IgD-negative memory B cell (primary cell): ENCODE measurements around the gene PXN. TPM values are rescaled to one million over a fixed set of nuclear protein-coding genes. Genes with fewer than 3 reads are reported as not detected.

ENCODE experiments used
- H3K27ac Mint-ChIP-seq, 3 donors: one replicate each; pipeline ENCODE4 v1.8.0; 2020 to 2022; ENCODE audit warnings: mild to moderate bottlenecking in 3 of 3, mixed read lengths in 3 of 3, moderate library complexity in 1 of 3
- H3K27me3 Mint-ChIP-seq: one replicate; pipeline ENCODE4 v1.8.0; 2021; ENCODE audit warnings: mixed read lengths
- H3K36me3 Mint-ChIP-seq: one replicate; pipeline ENCODE4 v1.8.0; 2020; ENCODE audit warnings: mild to moderate bottlenecking, mixed read lengths
- H3K4me1 Mint-ChIP-seq, 3 donors: one replicate each; pipeline ENCODE4 v1.8.0; 2020 to 2022; ENCODE audit warnings: mixed read lengths in 3 of 3, mild to moderate bottlenecking in 1 of 3
- H3K4me3 Mint-ChIP-seq, 4 donors: one replicate each; pipeline ENCODE4 v1.8.0; 2020 to 2022; ENCODE audit warnings: mild to moderate bottlenecking in 4 of 4, mixed read lengths in 4 of 4, moderate library complexity in 3 of 4
- H3K9me3 Mint-ChIP-seq, 3 donors: one replicate each; pipeline ENCODE4 v1.8.0; 2020 to 2021; ENCODE audit warnings: mixed read lengths in 3 of 3, mild to moderate bottlenecking in 1 of 3
- polyA plus RNA-seq: library from polyadenylated mRNA; unstranded; fragments of 300-500 nt; fragmentation: Illumina TruSeq; gene quantifications from one replicate; pipeline ENCODE4 v1.2.3, GENCODE V29; 2021

The PXN gene
- polyA plus RNA-seq, 1 donor from 2014 or later, result 6.3 TPM

DNA sequence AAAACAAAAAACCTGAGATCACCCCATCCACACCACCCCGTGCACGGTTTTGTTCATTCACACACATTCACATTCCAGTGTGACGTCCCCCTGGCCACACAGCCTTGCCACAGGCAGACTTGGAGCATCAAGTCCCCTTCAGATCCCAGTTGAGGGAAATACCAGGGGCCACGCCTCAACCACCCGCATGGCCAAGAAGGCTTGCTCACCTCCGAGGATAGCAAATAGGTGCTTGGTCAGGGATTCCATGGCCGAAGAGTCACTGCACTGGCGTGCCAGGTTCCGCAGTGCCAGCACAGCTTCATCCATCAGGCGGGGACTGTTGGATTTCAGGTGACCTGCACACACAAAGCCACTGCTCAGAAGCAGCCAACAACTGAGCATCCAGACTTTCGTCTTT, 90.0 kb downstream of the PXN start:
- Mint-ChIP-seq H3K36me3 (peaks cover 5% of the 10 kb centered on the region), H3K4me1 (peaks cover 0 to 8% (median 4%) of the 10 kb centered on the region in 3 donors), H3K27me3 (no peaks in the 10 kb centered on the region), H3K4me3 (no peak overlapping the region), H3K27ac (no peak overlapping the region), H3K9me3 (no peaks in the 10 kb centered on the region)

DNA sequence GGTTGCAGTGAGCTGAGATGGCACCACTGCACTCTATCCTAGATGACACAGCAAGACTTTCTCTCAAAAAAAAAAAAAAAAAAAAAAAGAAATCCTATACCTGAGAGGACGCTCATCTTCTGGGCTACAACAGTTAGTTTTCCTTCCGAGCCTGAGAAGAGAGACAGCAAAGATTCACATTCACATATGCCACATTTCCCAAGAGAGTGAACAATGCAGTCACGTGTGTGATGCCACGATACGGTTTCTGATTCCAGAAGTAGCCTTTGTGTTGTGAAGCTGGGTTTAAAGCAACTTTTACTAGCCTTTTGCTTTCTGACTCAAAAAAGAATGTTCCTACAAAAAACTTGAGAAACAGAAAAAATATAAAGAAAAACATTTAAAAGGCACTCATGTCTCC, 90.5 kb downstream of the PXN start:
- no peak overlapping the region for H3K27ac Mint-ChIP-seq
- H3K36me3 Mint-ChIP-seq, result peaks cover 5% of the 10 kb centered on the region
- H3K4me3 Mint-ChIP-seq, result peak overlapping the region in 1 of 4 donors; percentile 54
- no peaks in the 10 kb centered on the region for H3K27me3 Mint-ChIP-seq
- H3K4me1 Mint-ChIP-seq, result peaks cover 0 to 8% (median 4%) of the 10 kb centered on the region in 3 donors
- H3K9me3 Mint-ChIP-seq, result no peaks in the 10 kb centered on the region

DNA sequence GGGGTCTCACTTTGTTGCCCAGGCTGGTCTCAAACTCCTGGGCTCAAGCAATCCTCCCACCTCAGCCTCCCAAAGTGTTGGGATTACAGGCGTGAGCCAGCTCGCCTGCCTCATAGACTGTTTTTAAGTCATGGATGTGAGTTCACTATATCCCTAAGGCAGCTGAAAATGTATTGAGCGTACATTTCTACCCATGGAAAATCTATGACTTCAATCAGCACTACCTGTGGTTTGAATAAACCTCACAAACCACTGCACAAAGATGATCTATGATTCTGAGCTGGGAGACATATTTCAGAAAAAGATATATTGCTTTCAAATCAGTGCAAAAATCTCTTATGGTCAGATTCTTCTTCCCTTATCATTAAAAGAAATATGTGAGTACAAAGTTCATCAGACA, 93.5 kb downstream of the PXN start:
- Mint-ChIP-seq H3K27ac (peak overlapping the region in 1 of 3 donors; percentile 16), H3K36me3 (peaks cover 6% of the 10 kb centered on the region), H3K4me1 (peaks cover 0 to 4% (median 3%) of the 10 kb centered on the region in 3 donors), H3K27me3 (no peaks in the 10 kb centered on the region), H3K4me3 (no peak overlapping the region), H3K9me3 (no peaks in the 10 kb centered on the region)

DNA sequence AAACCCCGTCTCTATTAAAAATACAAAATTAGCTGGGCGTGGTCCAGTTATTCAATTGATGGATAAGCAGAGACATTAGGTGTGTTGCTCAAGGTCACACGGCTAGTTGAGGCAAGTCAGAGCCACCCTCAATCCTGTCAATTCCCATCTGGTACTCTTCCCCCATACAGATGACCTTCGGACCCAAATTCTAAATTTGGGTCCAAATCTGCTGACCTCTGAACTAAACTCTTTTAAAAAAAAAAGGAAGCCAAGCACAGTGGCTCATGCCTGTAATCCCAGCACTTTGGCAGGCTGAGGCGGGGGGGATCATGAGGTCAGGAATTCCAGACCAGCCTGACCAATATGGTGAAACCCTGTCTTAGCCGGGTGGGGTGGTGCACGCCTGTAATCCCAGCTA, 94.9 kb downstream of the PXN start:
- Mint-ChIP-seq H3K4me1 (peaks cover 0 to 4% (median 0%) of the 10 kb centered on the region in 3 donors), H3K9me3 (no peaks in the 10 kb centered on the region), H3K27me3 (no peaks in the 10 kb centered on the region), H3K4me3 (no peak overlapping the region), H3K36me3 (peaks cover 3% of the 10 kb centered on the region), H3K27ac (no peak overlapping the region)

DNA sequence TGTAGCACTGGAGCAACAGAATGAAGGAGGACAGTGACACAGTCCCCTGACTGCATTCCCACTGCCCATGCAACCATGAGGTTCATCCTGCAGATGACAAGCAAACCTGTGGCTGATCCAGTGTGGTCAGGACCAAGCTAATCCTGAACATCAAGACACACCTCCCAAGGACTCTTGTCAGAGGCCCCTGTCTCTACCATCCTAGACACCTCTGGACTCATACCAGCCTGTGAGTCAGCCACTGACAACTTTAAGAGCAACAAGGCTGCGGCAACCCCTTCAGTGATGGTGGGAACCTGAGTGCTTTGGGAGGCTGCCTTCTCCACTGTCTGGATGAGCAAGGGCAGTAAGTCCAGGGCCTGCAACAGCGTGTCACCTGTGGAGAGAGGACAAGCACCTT, 95.6 kb downstream of the PXN start:
- peaks cover 0 to under 1% (median 0%) of the 10 kb centered on the region in 3 donors for H3K4me1 Mint-ChIP-seq
- no peaks in the 10 kb centered on the region for H3K9me3 Mint-ChIP-seq
- no peak overlapping the region for H3K4me3 Mint-ChIP-seq
- no peaks in the 10 kb centered on the region for H3K27me3 Mint-ChIP-seq
- no peak overlapping the region for H3K27ac Mint-ChIP-seq
- peaks cover 3% of the 10 kb centered on the region for H3K36me3 Mint-ChIP-seq

DNA sequence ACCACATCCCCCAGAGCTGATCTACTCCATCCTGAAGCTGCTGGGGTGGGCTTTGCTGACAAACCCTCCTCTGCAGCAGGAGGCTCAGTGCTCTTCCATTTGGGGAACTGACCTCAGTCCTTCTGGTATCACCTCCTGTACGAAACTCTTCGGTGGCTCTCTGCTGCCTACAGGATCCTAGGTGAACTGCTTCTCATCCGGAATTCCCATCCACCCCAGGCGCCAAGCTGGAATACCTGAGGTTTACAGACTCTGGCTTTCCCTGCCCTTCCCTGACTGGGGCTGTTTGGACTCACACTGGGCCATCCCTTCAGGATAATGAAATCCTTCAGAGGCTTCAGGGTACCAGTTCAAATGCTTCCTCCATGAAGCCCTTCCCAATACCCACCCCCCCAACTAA, 97.2 kb downstream of the PXN start:
- Mint-ChIP-seq H3K4me1 (no peaks in the 10 kb centered on the region), H3K27ac (no peak overlapping the region), H3K4me3 (no peak overlapping the region), H3K36me3 (peaks cover 3% of the 10 kb centered on the region), H3K9me3 (no peaks in the 10 kb centered on the region), H3K27me3 (no peaks in the 10 kb centered on the region)

DNA sequence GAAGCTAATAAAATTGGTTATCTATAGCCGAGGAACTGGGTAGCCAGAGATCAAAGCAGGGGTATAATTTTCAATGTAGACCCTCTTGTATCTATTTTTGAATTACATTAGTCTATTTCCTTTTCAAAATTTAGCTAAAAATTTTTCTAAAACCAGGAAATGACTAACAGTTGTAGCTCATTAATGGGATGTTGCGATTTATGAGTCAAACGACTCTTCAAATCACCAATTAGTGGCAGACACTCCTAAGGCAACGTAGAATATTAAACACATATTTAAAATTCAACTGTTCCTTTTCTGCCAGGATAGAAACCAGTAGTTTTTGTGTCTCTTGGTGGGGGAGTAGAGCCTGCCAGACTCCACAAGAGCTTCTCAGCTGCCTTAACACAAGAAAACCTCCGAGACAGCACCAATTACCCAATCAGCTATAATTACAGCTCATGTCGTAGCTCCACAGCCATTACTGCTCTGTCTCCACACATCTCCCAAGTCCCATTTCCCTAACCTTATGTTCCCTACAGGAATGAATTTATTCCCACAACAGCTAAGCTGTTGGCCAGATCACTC, 97.9 kb downstream of the PXN start:
- Mint-ChIP-seq H3K9me3 (no peaks in the 10 kb centered on the region), H3K4me1 (no peaks in the 10 kb centered on the region), H3K36me3 (peaks cover 3% of the 10 kb centered on the region), H3K27ac (peak overlapping the region in 2 of 3 donors; percentile 14 to 69), H3K4me3 (no peak overlapping the region), H3K27me3 (no peaks in the 10 kb centered on the region)

DNA sequence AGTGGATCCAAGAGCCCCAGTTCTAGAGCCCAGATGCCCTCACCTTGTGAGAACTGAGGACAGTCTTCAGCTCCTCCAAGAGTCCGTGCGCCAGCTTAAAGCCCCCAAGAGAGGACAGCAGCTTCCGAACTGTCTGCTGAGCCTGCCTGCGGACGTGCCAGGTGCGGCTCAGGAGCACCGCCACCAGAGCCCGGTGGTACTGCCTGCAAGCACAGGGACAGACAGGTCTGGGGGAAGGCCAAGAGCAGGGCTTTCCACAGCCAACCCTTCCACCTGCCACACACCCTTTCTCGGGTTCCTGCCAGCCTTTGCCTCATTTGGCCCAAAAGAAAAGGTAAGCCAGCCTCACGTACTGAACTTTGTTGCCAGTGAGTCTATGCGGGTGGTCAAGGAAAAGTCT, 101.2 kb downstream of the PXN start:
- peaks cover 3% of the 10 kb centered on the region for H3K36me3 Mint-ChIP-seq
- no peak overlapping the region for H3K4me3 Mint-ChIP-seq
- no peaks in the 10 kb centered on the region for H3K27me3 Mint-ChIP-seq
- no peaks in the 10 kb centered on the region for H3K4me1 Mint-ChIP-seq
- H3K9me3 Mint-ChIP-seq, result no peaks in the 10 kb centered on the region
- no peak overlapping the region for H3K27ac Mint-ChIP-seq

DNA sequence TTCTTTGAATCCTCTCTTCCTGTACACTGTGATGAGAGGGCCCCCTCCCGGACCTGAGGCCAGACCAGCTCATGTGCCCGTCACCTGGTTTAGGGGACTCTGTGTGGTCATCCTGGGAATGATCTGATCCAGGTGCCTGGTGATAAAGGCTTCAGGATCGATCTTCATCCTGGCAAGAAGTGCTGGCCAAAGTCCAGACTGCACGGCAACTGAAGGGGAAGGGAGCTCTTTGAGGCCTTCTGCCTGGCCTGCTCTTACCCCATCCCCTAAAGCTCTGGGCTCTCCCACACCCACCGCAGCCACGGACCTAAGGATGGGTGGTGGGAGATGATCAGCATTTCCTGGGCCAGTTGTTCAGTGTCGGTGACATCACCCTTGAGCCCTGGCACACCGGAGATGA, 102.8 kb downstream of the PXN start:
- no peaks in the 10 kb centered on the region for H3K4me1 Mint-ChIP-seq
- no peak overlapping the region for H3K27ac Mint-ChIP-seq
- H3K27me3 Mint-ChIP-seq, result no peaks in the 10 kb centered on the region
- no peaks in the 10 kb centered on the region for H3K36me3 Mint-ChIP-seq
- no peaks in the 10 kb centered on the region for H3K9me3 Mint-ChIP-seq
- H3K4me3 Mint-ChIP-seq, result no peak overlapping the region

DNA sequence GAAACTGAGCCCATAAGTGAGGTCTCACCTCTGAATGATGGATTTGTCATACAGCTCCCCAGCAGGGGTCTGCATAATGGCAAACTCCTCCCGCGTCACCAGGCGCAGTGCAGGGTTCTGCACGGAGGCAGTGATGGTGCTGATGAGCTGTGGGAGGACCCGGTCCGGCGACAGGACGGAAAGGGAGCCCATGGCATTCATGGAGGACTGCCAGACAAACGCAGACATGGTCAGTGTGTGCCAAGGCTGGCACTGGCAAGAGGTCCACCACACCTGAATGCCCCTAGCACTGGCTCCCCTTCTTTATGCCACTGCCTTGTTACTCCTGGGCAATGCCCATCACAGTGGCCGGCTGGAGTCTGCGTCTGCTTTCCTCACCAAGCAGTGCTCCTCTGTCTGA, 103.7 kb downstream of the PXN start:
- H3K27ac Mint-ChIP-seq, result no peak overlapping the region
- no peaks in the 10 kb centered on the region for H3K36me3 Mint-ChIP-seq
- H3K27me3 Mint-ChIP-seq, result no peaks in the 10 kb centered on the region
- H3K4me3 Mint-ChIP-seq, result no peak overlapping the region
- peaks cover 0 to 3% (median 0%) of the 10 kb centered on the region in 3 donors for H3K4me1 Mint-ChIP-seq
- no peaks in the 10 kb centered on the region for H3K9me3 Mint-ChIP-seq

Other genes with a start within 250 kb of the PXN start
- gene RAB35, start 149.0 kb downstream of the PXN start, polyA plus RNA-seq, result 18.1 TPM
- gene GCN1, start 71.0 kb downstream of the PXN start, polyA plus RNA-seq, result 18.4 TPM
- 2,020 TPM for gene RPLP0, start 64.6 kb downstream of the PXN start, polyA plus RNA-seq
- not detected for gene RNU4-2, start 26.2 kb upstream of the PXN start, polyA plus RNA-seq
- not detected for gene RNU4-1, start 27.5 kb upstream of the PXN start, polyA plus RNA-seq
- gene SIRT4, start 36.6 kb upstream of the PXN start, polyA plus RNA-seq, result 0.74 TPM
- not detected for gene PLA2G1B, start 62.0 kb upstream of the PXN start, polyA plus RNA-seq
- not detected for gene MSI1, start 103.4 kb upstream of the PXN start, polyA plus RNA-seq
- 830 TPM for gene COX6A1, start 172.4 kb upstream of the PXN start, polyA plus RNA-seq
- gene TRIAP1, start 180.7 kb upstream of the PXN start, polyA plus RNA-seq, result 53.0 TPM
- gene GATC, start 180.7 kb upstream of the PXN start, polyA plus RNA-seq, result 23.0 TPM
- gene SRSF9, start 204.0 kb upstream of the PXN start, polyA plus RNA-seq, result 204 TPM
- 442 TPM for gene DYNLL1, start 230.4 kb upstream of the PXN start, polyA plus RNA-seq